A549 (cell line): ENCODE results near the gene KRTAP19-1. TPM values are rescaled to one million over a fixed set of nuclear protein-coding genes. Genes with fewer than 3 reads are reported as not detected.
A peak's percentile ranks its signal among the peaks of the same experiment; 100 is the strongest.

Experiments used
- ATAC-seq, 2 experiments: fragments of 200-7000 bp in 1 of 2; fragments of >200 bp in 1 of 2; cut with Nextera tagmentation in 1 of 2; cut with Tn5 transposase in 1 of 2; 3 replicates each; pipeline versions ENCODE4 v1.8.0 to v1.9.1; 2018 to 2020; ENCODE audit warnings: mild to moderate bottlenecking in 1 of 2, moderate library complexity in 1 of 2
- CTCF ChIA-PET: fragments of 300-600 bp; sonication (Branson Sonifier 250); formaldehyde crosslinking; extraction: SDS; loops from one replicate; lab custom pipeline; 2021; ENCODE audit warnings: antibody characterized with exemption, inconsistent platforms; lab: Yijun Ruan, JAX
- POLR2A ChIA-PET: fragments of 350-600 bp; formaldehyde crosslinking; extraction: SDS; loops from one replicate; lab custom pipeline; 2021; ENCODE audit warnings: antibody characterized with exemption, inconsistent platforms; lab: Yijun Ruan, JAX
- DNase-seq, 2 experiments: peaks; one replicate each; pipeline versions ENCODE4 v3.0.0 to v3.0.0-alpha.2; 2011 to 2016; ENCODE audit warnings: low read depth in 1 of 2, low spot score in 1 of 2
- FAIRE-seq: peaks from 2 replicates; lab custom pipeline; 2011; peaks lifted over from hg19 to GRCh38; lab: Jason Lieb, UNC
- H3K27ac ChIP-seq, 2 experiments: fragments of >200 bp; sonication (Bioruptor Twin); formaldehyde crosslinking; 3 replicates each; pipeline ENCODE4 v1.5.1; 2016 to 2017
- H3K4me1 ChIP-seq: fragments of >200 bp; sonication (Bioruptor Twin); formaldehyde crosslinking; 3 replicates; pipeline ENCODE4 v1.6.1; 2016
- H3K4me2 ChIP-seq: fragments of >200 bp; sonication (Bioruptor Twin); formaldehyde crosslinking; 3 replicates; pipeline ENCODE4 v1.6.1; 2016
- H3K4me3 ChIP-seq: fragments of >200 bp; sonication (Bioruptor Twin); formaldehyde crosslinking; 3 replicates; pipeline ENCODE4 v1.5.1; 2016
- H3K9me3 ChIP-seq: fragments of >200 bp; sonication (Bioruptor Twin); formaldehyde crosslinking; 3 replicates; pipeline ENCODE4 v1.6.1; 2016
- BHLHE40 ChIP-seq: IDR thresholded peaks from 2 replicates; pipeline ENCODE4 v1.6.1; 2012; ENCODE audit warnings: low read depth, low read length, inconsistent platforms
- CEBPB ChIP-seq, 2 experiments: fragments of >200 bp in 1 of 2; sonication (Bioruptor Twin) in 1 of 2; formaldehyde crosslinking in 1 of 2; IDR thresholded peaks; 2 replicates each; pipeline ENCODE4 v1.6.1; 2012 to 2016
- CHD2 ChIP-seq: fragments of 150-350 bp; IDR thresholded peaks from 2 replicates; pipeline ENCODE4 v1.6.1; 2014; ENCODE audit warnings: low read length; ENCODE audit not compliant: partially characterized antibody
- EHF ChIP-seq: fragments of 250-450 bp; sonication (Bioruptor Pico); IDR thresholded peaks from 2 replicates; pipeline ENCODE4 v1.5.0; 2020; ENCODE audit warnings: mild to moderate bottlenecking
- JUNB ChIP-seq: fragments of >200 bp; sonication (Bioruptor Twin); formaldehyde crosslinking; IDR thresholded peaks from 2 replicates; pipeline ENCODE4 v1.6.1; 2016
- KDM1A ChIP-seq: fragments of 200-600 bp; sonication (generic); IDR thresholded peaks from 2 replicates; pipeline ENCODE4 v1.6.1; 2016; ENCODE audit warnings: low read depth, mild to moderate bottlenecking
- KDM5A ChIP-seq: fragments of 200-600 bp; sonication (generic); IDR thresholded peaks from 2 replicates; pipeline ENCODE4 v1.6.1; 2016; ENCODE audit warnings: antibody characterized with exemption, mild to moderate bottlenecking
- MAFK ChIP-seq: fragments of 450-650 bp; IDR thresholded peaks from 2 replicates; pipeline ENCODE4 v1.6.1; 2014; ENCODE audit not compliant: partially characterized antibody
- NR3C1 ChIP-seq: fragments of >200 bp; sonication (Bioruptor Twin); formaldehyde crosslinking; IDR thresholded peaks from 3 replicates; pipeline ENCODE4 v1.6.1; 2017
- POLR2AphosphoS2 ChIP-seq: conservative IDR thresholded peaks from 2 replicates; pipeline ENCODE4 v1.6.1; 2012; ENCODE audit warnings: low read length, improper control_type of control experiment, inconsistent platforms
- RARB ChIP-seq: fragments of 250-450 bp; sonication (Bioruptor Pico); IDR thresholded peaks from 2 replicates; pipeline ENCODE4 v1.8.0; 2021; ENCODE audit warnings: mild to moderate bottlenecking, moderate library complexity
- RCOR1 ChIP-seq: fragments of 150-350 bp; IDR thresholded peaks from 2 replicates; pipeline ENCODE4 v1.6.1; 2014; ENCODE audit warnings: antibody characterized with exemption, low read length, low read depth
- TFCP2L1 ChIP-seq: fragments of 250-450 bp; sonication (Bioruptor Pico); IDR thresholded peaks from 2 replicates; pipeline ENCODE4 v1.5.0; 2021; ENCODE audit warnings: mild to moderate bottlenecking
- WGBS: methylation state at CpG from one replicate; pipeline ENCODE4 v1.1.6; 2017; ENCODE audit errors: missing lambda C conversion rate; 5-methylcytosine and 5-hydroxymethylcytosine counted together
- polyA plus RNA-seq, 4 experiments: library from polyadenylated mRNA; depleted of rRNA in 3 of 4; stranded (reverse); fragments of >200 nt; fragmentation: RNase III in 1 of 4; extraction: RNeasy Plus Mini Kit Qiagen cat#74134 plus additional on column Dnase treatment in 1 of 4; gene quantifications; 2 replicates in 3 of 4; 3 replicates in 1 of 4; pipeline ENCODE4 v1.2.3, GENCODE V29; 2011 to 2017
- small RNA-seq, 6 experiments: library from RNA; depleted of rRNA; stranded (forward); fragments of <200 nt; gene quantifications; one replicate each; pipeline ENCODE3, GENCODE V24; 2012
- TF ChIP-seq, protein P1 (sequence below): IDR thresholded peaks from 2 replicates; pipeline ENCODE4 v1.6.1; 2012; ENCODE audit warnings: low read depth, borderline replicate concordance
- TF ChIP-seq, protein P2 (sequence below): fragments of >200 bp; sonication (Bioruptor Twin); formaldehyde crosslinking; IDR thresholded peaks from 3 replicates; pipeline ENCODE4 v1.5.1; 2016

The KRTAP19-1 gene
- polyA plus RNA-seq, 2 of the 4 experiments (the other 2 are of a cell fraction), result not detected

DNA sequence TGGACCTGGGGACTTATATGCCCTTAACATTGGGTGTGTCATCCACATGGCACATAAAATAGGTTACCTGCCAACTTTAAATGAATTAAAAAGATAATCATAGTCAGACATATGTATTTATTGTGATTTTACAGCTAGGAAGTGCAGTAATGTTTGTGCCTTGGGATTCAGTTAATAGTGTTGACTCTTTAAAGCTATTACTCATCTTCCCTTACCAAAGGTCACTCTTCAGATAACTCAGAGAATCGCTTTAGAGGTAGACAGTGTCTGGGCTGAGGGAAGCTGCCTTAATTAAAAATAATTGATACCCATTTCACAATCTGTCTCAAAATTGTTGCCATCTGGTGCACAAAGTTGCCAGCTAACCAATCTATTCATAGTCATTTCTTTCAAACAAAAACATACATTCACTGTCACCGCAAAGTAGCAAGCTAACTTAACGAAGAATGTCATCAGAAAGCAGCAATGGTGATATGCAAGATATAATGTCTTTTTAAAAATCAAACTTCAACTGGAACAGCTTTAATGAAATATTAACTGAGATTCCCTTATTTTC, 43.1 kb downstream of the KRTAP19-1 start:
- Histone ChIP-seq H3K9me3 (no peaks in the 10 kb centered on the region), H3K4me2 (no peak overlapping the region), H3K4me3 (no peak overlapping the region), H3K27ac (no peak overlapping the region), H3K4me1 (no peaks in the 10 kb centered on the region)
- no peak for DNase-seq
- ChIA-PET CTCF (no interaction called here), POLR2A (no interaction called here)
- ATAC-seq, result no peak
- TF ChIP-seq MAFK, result no peak
- no peak for TF ChIP-seq KDM1A
- no peak for TF ChIP-seq CEBPB (IDR thresholded peaks at IDR 0.05)
- no peak for TF ChIP-seq RCOR1
- TF ChIP-seq POLR2AphosphoS2, result no peak
- TF ChIP-seq CHD2, result no peak
- 7% methylated on average over 3 of the region's 3 CpGs for WGBS
- FAIRE-seq, result no peak

DNA sequence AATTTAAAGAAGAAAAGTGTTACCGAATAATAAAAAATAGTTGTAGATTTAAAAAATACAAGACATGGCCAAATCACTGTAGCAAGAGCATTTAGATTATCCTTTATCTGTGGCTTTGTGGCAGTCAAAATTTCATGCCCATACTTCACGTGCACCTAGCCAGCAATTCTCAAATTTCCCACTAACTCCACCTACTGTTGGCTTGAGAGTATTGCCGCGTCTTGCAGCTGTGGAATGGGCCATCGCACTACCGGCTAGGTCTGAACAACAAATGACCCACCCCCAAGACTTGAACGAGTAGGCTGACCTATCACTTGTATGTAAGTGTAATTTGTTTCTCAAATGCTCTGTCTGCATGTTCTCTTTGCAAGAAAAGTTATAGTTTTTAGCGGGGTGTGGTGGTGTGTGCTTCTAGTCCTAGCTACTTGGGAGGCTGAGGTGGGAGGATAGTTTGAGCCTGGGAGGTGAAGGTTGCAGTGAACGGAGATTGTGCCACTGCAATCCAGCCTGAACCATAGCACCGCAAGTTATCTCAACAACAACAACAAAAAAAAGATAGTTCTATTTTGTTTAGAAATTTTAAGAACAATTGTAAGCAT, 46.0 kb downstream of the KRTAP19-1 start:
- Histone ChIP-seq H3K4me1 (no peaks in the 10 kb centered on the region), H3K27ac (no peak overlapping the region), H3K9me3 (no peaks in the 10 kb centered on the region), H3K4me3 (no peak overlapping the region)
- 9% methylated on average over 10 of the region's 10 CpGs for WGBS
- FAIRE-seq, result no peak
- CTCF ChIA-PET, result interaction anchor here (0.8 to 1.1 kb wide), 2 partner anchors 15 to 16 kb away, joined by 3 to 4 read pairs; no protein-coding TSS in a partner anchor
- DNase-seq, result peak in 1 of 2 experiments; percentile 32
- TF ChIP-seq BHLHE40 (no peak), EHF (no peak), NR3C1 (no peak)
- TF ChIP-seq, all 56 proteins: peak for 0
- POLR2A ChIA-PET, result no interaction called here
- no peak overlapping the region for H3K4me2 ChIP-seq
- peak in 1 of 2 experiments; percentile 44; a peak in 1 of 6 replicates for ATAC-seq

DNA sequence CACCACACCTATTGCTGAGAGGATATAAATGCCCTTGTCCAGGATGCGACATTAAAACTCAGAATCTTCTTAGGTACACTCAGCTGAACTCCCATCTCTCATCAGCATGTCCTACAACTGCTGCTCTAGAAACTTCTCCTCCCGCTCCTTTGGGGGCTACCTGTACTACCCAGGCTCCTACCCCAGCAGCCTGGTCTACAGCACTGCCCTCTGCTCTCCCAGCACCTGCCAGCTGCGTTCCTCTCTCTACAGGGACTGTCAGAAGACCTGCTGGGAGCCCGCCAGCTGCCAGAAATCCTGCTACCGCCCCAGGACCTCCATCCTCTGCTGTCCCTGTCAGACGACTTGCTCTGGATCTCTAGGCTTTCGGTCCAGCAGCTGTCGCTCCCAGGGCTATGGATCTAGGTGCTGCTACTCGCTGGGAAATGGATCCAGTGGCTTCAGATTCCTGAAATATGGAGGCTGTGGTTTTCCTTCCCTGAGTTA, 50.0 kb downstream of the KRTAP19-1 start, which contains the start of gene KRTAP13-4:
Gene KRTAP13-4, plus strand, starts transcription at position 51 of the 486 bp plus-strand sequence. Its CDS starts 56 bp downstream, at position 107.
- no peak for FAIRE-seq
- DNase-seq, result no peak
- ChIA-PET CTCF (no interaction called here), POLR2A (no interaction called here)
- no peak within 1 kb of the TSS for H3K27ac ChIP-seq
- H3K4me1 ChIP-seq, result no peaks in the 10 kb centered on the region
- no peaks in the 10 kb centered on the region for H3K9me3 ChIP-seq
- H3K4me2 ChIP-seq, result no peak within 1 kb of the TSS
- 0% methylated on average over 6 of the region's 9 CpGs for WGBS
- no peak for ATAC-seq
- no peak within 1 kb of the TSS for H3K4me3 ChIP-seq
- TF ChIP-seq TFCP2L1 (CRISPR knock-in tag) (no peak), POLR2AphosphoS2 (no peak), RARB (CRISPR knock-in tag) (no peak), JUNB (no peak), KDM5A (no peak)
- TF ChIP-seq, protein P1, sequence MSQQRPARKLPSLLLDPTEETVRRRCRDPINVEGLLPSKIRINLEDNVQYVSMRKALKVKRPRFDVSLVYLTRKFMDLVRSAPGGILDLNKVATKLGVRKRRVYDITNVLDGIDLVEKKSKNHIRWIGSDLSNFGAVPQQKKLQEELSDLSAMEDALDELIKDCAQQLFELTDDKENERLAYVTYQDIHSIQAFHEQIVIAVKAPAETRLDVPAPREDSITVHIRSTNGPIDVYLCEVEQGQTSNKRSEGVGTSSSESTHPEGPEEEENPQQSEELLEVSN, result no peak
- TF ChIP-seq, protein P2, sequence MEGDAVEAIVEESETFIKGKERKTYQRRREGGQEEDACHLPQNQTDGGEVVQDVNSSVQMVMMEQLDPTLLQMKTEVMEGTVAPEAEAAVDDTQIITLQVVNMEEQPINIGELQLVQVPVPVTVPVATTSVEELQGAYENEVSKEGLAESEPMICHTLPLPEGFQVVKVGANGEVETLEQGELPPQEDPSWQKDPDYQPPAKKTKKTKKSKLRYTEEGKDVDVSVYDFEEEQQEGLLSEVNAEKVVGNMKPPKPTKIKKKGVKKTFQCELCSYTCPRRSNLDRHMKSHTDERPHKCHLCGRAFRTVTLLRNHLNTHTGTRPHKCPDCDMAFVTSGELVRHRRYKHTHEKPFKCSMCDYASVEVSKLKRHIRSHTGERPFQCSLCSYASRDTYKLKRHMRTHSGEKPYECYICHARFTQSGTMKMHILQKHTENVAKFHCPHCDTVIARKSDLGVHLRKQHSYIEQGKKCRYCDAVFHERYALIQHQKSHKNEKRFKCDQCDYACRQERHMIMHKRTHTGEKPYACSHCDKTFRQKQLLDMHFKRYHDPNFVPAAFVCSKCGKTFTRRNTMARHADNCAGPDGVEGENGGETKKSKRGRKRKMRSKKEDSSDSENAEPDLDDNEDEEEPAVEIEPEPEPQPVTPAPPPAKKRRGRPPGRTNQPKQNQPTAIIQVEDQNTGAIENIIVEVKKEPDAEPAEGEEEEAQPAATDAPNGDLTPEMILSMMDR, result no peak

Small RNAs within 50 kb of the gene (small RNA-seq; reads per million reads assigned to genes)
- gene AP000567.1 (0 reads per million in 6 experiments), gene KRTAP19-10P (0 reads per million in 6 experiments), gene KRTAP19-9P (0 reads per million in 6 experiments)

Other genes with a start within 250 kb of the KRTAP19-1 start
- not detected in 2 replicates for gene KRTAP24-1, start 197.4 kb downstream of the KRTAP19-1 start, polyA plus RNA-seq (2011; rRNA removed)
- gene KRTAP24-1, start 197.4 kb downstream of the KRTAP19-1 start, polyA plus RNA-seq (2017; fragmentation: RNase III; extraction: RNeasy Plus Mini Kit Qiagen cat#74134 plus additional on column Dnase treatment), result not detected in 3 replicates
- not detected in 2 replicates for gene KRTAP25-1, start 190.9 kb downstream of the KRTAP19-1 start, polyA plus RNA-seq (2011; rRNA removed)
- not detected in 3 replicates for gene KRTAP25-1, start 190.9 kb downstream of the KRTAP19-1 start, polyA plus RNA-seq (2017; fragmentation: RNase III; extraction: RNeasy Plus Mini Kit Qiagen cat#74134 plus additional on column Dnase treatment)
- gene KRTAP26-1, start 160.1 kb downstream of the KRTAP19-1 start, polyA plus RNA-seq (2011; rRNA removed), result not detected in 2 replicates
- not detected in 3 replicates for gene KRTAP26-1, start 160.1 kb downstream of the KRTAP19-1 start, polyA plus RNA-seq (2017; fragmentation: RNase III; extraction: RNeasy Plus Mini Kit Qiagen cat#74134 plus additional on column Dnase treatment)
- gene KRTAP27-1, start 142.7 kb downstream of the KRTAP19-1 start, polyA plus RNA-seq (2011; rRNA removed), result not detected in 2 replicates
- gene KRTAP27-1, start 142.7 kb downstream of the KRTAP19-1 start, polyA plus RNA-seq (2017; fragmentation: RNase III; extraction: RNeasy Plus Mini Kit Qiagen cat#74134 plus additional on column Dnase treatment), result not detected in 3 replicates
- gene KRTAP23-1, start 131.8 kb downstream of the KRTAP19-1 start, polyA plus RNA-seq (2011; rRNA removed), result not detected in 2 replicates
- not detected in 3 replicates for gene KRTAP23-1, start 131.8 kb downstream of the KRTAP19-1 start, polyA plus RNA-seq (2017; fragmentation: RNase III; extraction: RNeasy Plus Mini Kit Qiagen cat#74134 plus additional on column Dnase treatment)
- not detected in 2 replicates for gene KRTAP13-2, start 108.1 kb downstream of the KRTAP19-1 start, polyA plus RNA-seq (2011; rRNA removed)
- gene KRTAP13-2, start 108.1 kb downstream of the KRTAP19-1 start, polyA plus RNA-seq (2017; fragmentation: RNase III; extraction: RNeasy Plus Mini Kit Qiagen cat#74134 plus additional on column Dnase treatment), result not detected in 3 replicates
- gene KRTAP13-1, start 84.3 kb downstream of the KRTAP19-1 start, polyA plus RNA-seq (2011; rRNA removed), result not detected in 2 replicates
- not detected in 3 replicates for gene KRTAP13-1, start 84.3 kb downstream of the KRTAP19-1 start, polyA plus RNA-seq (2017; fragmentation: RNase III; extraction: RNeasy Plus Mini Kit Qiagen cat#74134 plus additional on column Dnase treatment)
- gene KRTAP13-3, start 54.4 kb downstream of the KRTAP19-1 start, polyA plus RNA-seq (2011; rRNA removed), result not detected in 2 replicates
- not detected in 3 replicates for gene KRTAP13-3, start 54.4 kb downstream of the KRTAP19-1 start, polyA plus RNA-seq (2017; fragmentation: RNase III; extraction: RNeasy Plus Mini Kit Qiagen cat#74134 plus additional on column Dnase treatment)
- not detected in 2 replicates for gene KRTAP13-4, start 50.1 kb downstream of the KRTAP19-1 start, polyA plus RNA-seq (2011; rRNA removed)
- gene KRTAP13-4, start 50.1 kb downstream of the KRTAP19-1 start, polyA plus RNA-seq (2017; fragmentation: RNase III; extraction: RNeasy Plus Mini Kit Qiagen cat#74134 plus additional on column Dnase treatment), result not detected in 3 replicates
- not detected in 2 replicates for gene KRTAP15-1, start 40.1 kb downstream of the KRTAP19-1 start, polyA plus RNA-seq (2011; rRNA removed)
- not detected in 3 replicates for gene KRTAP15-1, start 40.1 kb downstream of the KRTAP19-1 start, polyA plus RNA-seq (2017; fragmentation: RNase III; extraction: RNeasy Plus Mini Kit Qiagen cat#74134 plus additional on column Dnase treatment)
- not detected in 2 replicates for gene KRTAP19-2, start 7.1 kb upstream of the KRTAP19-1 start, polyA plus RNA-seq (2011; rRNA removed)
- not detected in 3 replicates for gene KRTAP19-2, start 7.1 kb upstream of the KRTAP19-1 start, polyA plus RNA-seq (2017; fragmentation: RNase III; extraction: RNeasy Plus Mini Kit Qiagen cat#74134 plus additional on column Dnase treatment)
- gene KRTAP19-3, start 11.6 kb upstream of the KRTAP19-1 start, polyA plus RNA-seq (2011; rRNA removed), result not detected in 2 replicates
- not detected in 3 replicates for gene KRTAP19-3, start 11.6 kb upstream of the KRTAP19-1 start, polyA plus RNA-seq (2017; fragmentation: RNase III; extraction: RNeasy Plus Mini Kit Qiagen cat#74134 plus additional on column Dnase treatment)
- not detected in 2 replicates for gene KRTAP19-4, start 16.8 kb upstream of the KRTAP19-1 start, polyA plus RNA-seq (2011; rRNA removed)
- gene KRTAP19-4, start 16.8 kb upstream of the KRTAP19-1 start, polyA plus RNA-seq (2017; fragmentation: RNase III; extraction: RNeasy Plus Mini Kit Qiagen cat#74134 plus additional on column Dnase treatment), result not detected in 3 replicates
- gene KRTAP19-5, start 21.8 kb upstream of the KRTAP19-1 start, polyA plus RNA-seq (2011; rRNA removed), result not detected in 2 replicates
- not detected in 3 replicates for gene KRTAP19-5, start 21.8 kb upstream of the KRTAP19-1 start, polyA plus RNA-seq (2017; fragmentation: RNase III; extraction: RNeasy Plus Mini Kit Qiagen cat#74134 plus additional on column Dnase treatment)
- gene KRTAP19-6, start 61.5 kb upstream of the KRTAP19-1 start, polyA plus RNA-seq (2011; rRNA removed), result not detected in 2 replicates
- not detected in 3 replicates for gene KRTAP19-6, start 61.5 kb upstream of the KRTAP19-1 start, polyA plus RNA-seq (2017; fragmentation: RNase III; extraction: RNeasy Plus Mini Kit Qiagen cat#74134 plus additional on column Dnase treatment)
- gene KRTAP19-7, start 80.9 kb upstream of the KRTAP19-1 start, polyA plus RNA-seq (2011; rRNA removed), result not detected in 2 replicates
- not detected in 3 replicates for gene KRTAP19-7, start 80.9 kb upstream of the KRTAP19-1 start, polyA plus RNA-seq (2017; fragmentation: RNase III; extraction: RNeasy Plus Mini Kit Qiagen cat#74134 plus additional on column Dnase treatment)
- gene KRTAP22-2, start 110.0 kb upstream of the KRTAP19-1 start, polyA plus RNA-seq (2011; rRNA removed), result not detected in 2 replicates
- not detected in 3 replicates for gene KRTAP22-2, start 110.0 kb upstream of the KRTAP19-1 start, polyA plus RNA-seq (2017; fragmentation: RNase III; extraction: RNeasy Plus Mini Kit Qiagen cat#74134 plus additional on column Dnase treatment)
- not detected in 2 replicates for gene KRTAP6-3, start 112.1 kb upstream of the KRTAP19-1 start, polyA plus RNA-seq (2011; rRNA removed)
- gene KRTAP6-3, start 112.1 kb upstream of the KRTAP19-1 start, polyA plus RNA-seq (2017; fragmentation: RNase III; extraction: RNeasy Plus Mini Kit Qiagen cat#74134 plus additional on column Dnase treatment), result not detected in 3 replicates
- gene KRTAP6-2, start 118.5 kb upstream of the KRTAP19-1 start, polyA plus RNA-seq (2011; rRNA removed), result not detected in 2 replicates
- gene KRTAP6-2, start 118.5 kb upstream of the KRTAP19-1 start, polyA plus RNA-seq (2017; fragmentation: RNase III; extraction: RNeasy Plus Mini Kit Qiagen cat#74134 plus additional on column Dnase treatment), result not detected in 3 replicates
- gene KRTAP22-1, start 120.7 kb upstream of the KRTAP19-1 start, polyA plus RNA-seq (2011; rRNA removed), result not detected in 2 replicates
- gene KRTAP22-1, start 120.7 kb upstream of the KRTAP19-1 start, polyA plus RNA-seq (2017; fragmentation: RNase III; extraction: RNeasy Plus Mini Kit Qiagen cat#74134 plus additional on column Dnase treatment), result not detected in 3 replicates
- gene KRTAP6-1, start 133.6 kb upstream of the KRTAP19-1 start, polyA plus RNA-seq (2011; rRNA removed), result not detected in 2 replicates
- gene KRTAP6-1, start 133.6 kb upstream of the KRTAP19-1 start, polyA plus RNA-seq (2017; fragmentation: RNase III; extraction: RNeasy Plus Mini Kit Qiagen cat#74134 plus additional on column Dnase treatment), result not detected in 3 replicates
- gene KRTAP20-1, start 136.1 kb upstream of the KRTAP19-1 start, polyA plus RNA-seq (2011; rRNA removed), result not detected in 2 replicates
- not detected in 3 replicates for gene KRTAP20-1, start 136.1 kb upstream of the KRTAP19-1 start, polyA plus RNA-seq (2017; fragmentation: RNase III; extraction: RNeasy Plus Mini Kit Qiagen cat#74134 plus additional on column Dnase treatment)
- gene KRTAP20-4, start 140.3 kb upstream of the KRTAP19-1 start, polyA plus RNA-seq (2011; rRNA removed), result not detected in 2 replicates
- not detected in 3 replicates for gene KRTAP20-4, start 140.3 kb upstream of the KRTAP19-1 start, polyA plus RNA-seq (2017; fragmentation: RNase III; extraction: RNeasy Plus Mini Kit Qiagen cat#74134 plus additional on column Dnase treatment)
- gene KRTAP20-2, start 154.8 kb upstream of the KRTAP19-1 start, polyA plus RNA-seq (2011; rRNA removed), result not detected in 2 replicates
- gene KRTAP20-2, start 154.8 kb upstream of the KRTAP19-1 start, polyA plus RNA-seq (2017; fragmentation: RNase III; extraction: RNeasy Plus Mini Kit Qiagen cat#74134 plus additional on column Dnase treatment), result not detected in 3 replicates
- gene KRTAP20-3, start 162.5 kb upstream of the KRTAP19-1 start, polyA plus RNA-seq (2011; rRNA removed), result not detected in 2 replicates
- not detected in 3 replicates for gene KRTAP20-3, start 162.5 kb upstream of the KRTAP19-1 start, polyA plus RNA-seq (2017; fragmentation: RNase III; extraction: RNeasy Plus Mini Kit Qiagen cat#74134 plus additional on column Dnase treatment)
- not detected in 2 replicates for gene KRTAP21-3, start 238.4 kb upstream of the KRTAP19-1 start, polyA plus RNA-seq (2011; rRNA removed)
- gene KRTAP21-3, start 238.4 kb upstream of the KRTAP19-1 start, polyA plus RNA-seq (2017; fragmentation: RNase III; extraction: RNeasy Plus Mini Kit Qiagen cat#74134 plus additional on column Dnase treatment), result not detected in 3 replicates